GM23338 (cell line): ENCODE results near the gene TMEM250. TPM values are rescaled to one million over a fixed set of nuclear protein-coding genes. Genes with fewer than 3 reads are reported as not detected.

Source experiments
- ATAC-seq: fragments of 200-7000 bp; cut with Tn5 transposase; 3 replicates; pipeline ENCODE4 v1.9.1; 2020
- DNase-seq: peaks from one replicate; pipeline ENCODE4 v3.0.0-alpha.2; 2015; ENCODE audit warnings: low spot score
- H2AFZ ChIP-seq: fragments of 200-600 bp; sonication (generic); 2 replicates; pipeline ENCODE4 v1.8.0; 2016; ENCODE audit warnings: antibody characterized with exemption, mild to moderate bottlenecking, moderate library complexity
- H3F3A ChIP-seq: fragments of 200-600 bp; sonication (generic); replicated peaks from 2 replicates; pipeline ENCODE4 v1.8.0; 2017; ENCODE audit warnings: antibody characterized with exemption, mixed run types, low read depth
- H3K27ac ChIP-seq: fragments of 200-600 bp; sonication (generic); 2 replicates; pipeline ENCODE4 v1.6.1; 2016; ENCODE audit warnings: low read depth
- H3K27me3 ChIP-seq: fragments of 200-600 bp; sonication (generic); 2 replicates; pipeline ENCODE4 v1.8.0; 2016; ENCODE audit warnings: mild to moderate bottlenecking, mixed run types, moderate library complexity; ENCODE audit not compliant: insufficient read depth
- H3K36me3 ChIP-seq: fragments of 200-600 bp; sonication (generic); 2 replicates; pipeline ENCODE4 v1.8.0; 2016; ENCODE audit warnings: mild to moderate bottlenecking; ENCODE audit not compliant: insufficient read depth
- H3K4me1 ChIP-seq: fragments of 200-600 bp; sonication (generic); 2 replicates; pipeline ENCODE4 v1.8.0; 2016; ENCODE audit warnings: mild to moderate bottlenecking, moderate library complexity; ENCODE audit not compliant: insufficient read depth
- H3K4me2 ChIP-seq: fragments of 200-600 bp; sonication (generic); 2 replicates; pipeline ENCODE4 v1.7.1; 2017; ENCODE audit warnings: mixed run types
- H3K4me3 ChIP-seq: fragments of 200-600 bp; sonication (generic); 2 replicates; pipeline ENCODE4 v1.6.1; 2016; ENCODE audit warnings: mixed run types
- H3K79me2 ChIP-seq: fragments of 200-600 bp; sonication (generic); replicated peaks from 2 replicates; pipeline ENCODE4 v1.8.0; 2017; ENCODE audit warnings: mild to moderate bottlenecking; ENCODE audit not compliant: insufficient read depth
- H3K9me2 ChIP-seq: fragments of 200-600 bp; sonication (generic); 2 replicates; pipeline ENCODE4 v1.8.0; 2017; ENCODE audit not compliant: insufficient read depth
- H4K20me1 ChIP-seq: fragments of 200-600 bp; sonication (generic); replicated peaks from 2 replicates; pipeline ENCODE4 v1.8.0; 2017; ENCODE audit warnings: mild to moderate bottlenecking; ENCODE audit not compliant: insufficient read depth
- H3K27ac Mint-ChIP-seq: 2 replicates; pipeline ENCODE4 v1.8.0; 2020; ENCODE audit warnings: inconsistent platforms, mild to moderate bottlenecking, moderate library complexity, mixed read lengths
- H3K27me3 Mint-ChIP-seq: 3 replicates; pipeline ENCODE4 v1.8.0; 2022; ENCODE audit warnings: low read depth, mild to moderate bottlenecking, moderate library complexity, mixed read lengths, inconsistent platforms; ENCODE audit not compliant: insufficient read depth, poor library complexity
- H3K36me3 Mint-ChIP-seq: 3 replicates; pipeline ENCODE4 v1.8.0; 2021; ENCODE audit warnings: low read depth, mild to moderate bottlenecking, inconsistent platforms, moderate library complexity, mixed read lengths
- H3K4me1 Mint-ChIP-seq: 3 replicates; pipeline ENCODE4 v1.8.0; 2020; ENCODE audit warnings: mild to moderate bottlenecking, inconsistent platforms, mixed read lengths
- H3K4me3 Mint-ChIP-seq: 3 replicates; pipeline ENCODE4 v1.8.0; 2021; ENCODE audit warnings: moderate library complexity, mild to moderate bottlenecking, inconsistent platforms, mixed read lengths
- H3K9me3 Mint-ChIP-seq: 3 replicates; pipeline ENCODE4 v1.8.0; 2020; ENCODE audit warnings: moderate library complexity, mild to moderate bottlenecking, inconsistent platforms, mixed read lengths
- CREB1 ChIP-seq: fragments of 250-450 bp; sonication (Bioruptor Pico); IDR thresholded peaks from 2 replicates; pipeline ENCODE4 v1.5.0; 2020; ENCODE audit warnings: low read depth, mild to moderate bottlenecking, moderate library complexity
- EZH2 ChIP-seq: fragments of 200-600 bp; sonication (generic); IDR thresholded peaks from one replicate; pipeline ENCODE4 v1.8.0; 2017; ENCODE audit warnings: antibody characterized with exemption, mild to moderate bottlenecking, low read depth; ENCODE audit not compliant: unreplicated experiment
- EZH2phosphoT487 ChIP-seq: fragments of 200-600 bp; sonication (generic); IDR thresholded peaks from one replicate; pipeline ENCODE4 v1.8.1; 2018; ENCODE audit warnings: antibody characterized with exemption; ENCODE audit not compliant: unreplicated experiment
- NANOG ChIP-seq: IDR thresholded peaks from 2 replicates; pipeline ENCODE4 v1.6.1; 2016; ENCODE audit warnings: antibody characterized with exemption, borderline replicate concordance
- POLR2AphosphoS5 ChIP-seq: IDR thresholded peaks from 2 replicates; pipeline ENCODE4 v1.6.1; 2016; ENCODE audit warnings: antibody characterized with exemption, low read depth
- ZNF114 ChIP-seq: fragments of 250-450 bp; sonication (Bioruptor Pico); IDR thresholded peaks from 2 replicates; pipeline ENCODE4 v1.5.0; 2020; ENCODE audit warnings: mild to moderate bottlenecking, moderate library complexity
- ZNF331 ChIP-seq: fragments of 250-450 bp; sonication (Bioruptor Pico); IDR thresholded peaks from 2 replicates; pipeline ENCODE4 v1.5.0; 2020; ENCODE audit warnings: low read depth, mild to moderate bottlenecking, moderate library complexity
- polyA plus RNA-seq: library from polyadenylated mRNA; unstranded; fragments of >200 nt; fragmentation: Nextera tagmentation; extraction: Ambion mirVana; gene quantifications from 2 replicates; pipeline ENCODE4 v1.2.1, GENCODE V29; 2016
- total RNA-seq: library from RNA; depleted of rRNA; stranded (reverse); fragments of >200 nt; shearing (Covaris generic); gene quantifications from 2 replicates; pipeline ENCODE4 v1.2.3, GENCODE V29; 2014
- TF ChIP-seq, protein P1 (sequence below): IDR thresholded peaks from one replicate; pipeline ENCODE4 v1.6.1; 2018; ENCODE audit warnings: antibody characterized with exemption; ENCODE audit not compliant: unreplicated experiment

TMEM250 gene
- total and polyA plus RNA-seq, 2 experiments from 2014 or later, result 12.2 to 39.2 TPM

DNA sequence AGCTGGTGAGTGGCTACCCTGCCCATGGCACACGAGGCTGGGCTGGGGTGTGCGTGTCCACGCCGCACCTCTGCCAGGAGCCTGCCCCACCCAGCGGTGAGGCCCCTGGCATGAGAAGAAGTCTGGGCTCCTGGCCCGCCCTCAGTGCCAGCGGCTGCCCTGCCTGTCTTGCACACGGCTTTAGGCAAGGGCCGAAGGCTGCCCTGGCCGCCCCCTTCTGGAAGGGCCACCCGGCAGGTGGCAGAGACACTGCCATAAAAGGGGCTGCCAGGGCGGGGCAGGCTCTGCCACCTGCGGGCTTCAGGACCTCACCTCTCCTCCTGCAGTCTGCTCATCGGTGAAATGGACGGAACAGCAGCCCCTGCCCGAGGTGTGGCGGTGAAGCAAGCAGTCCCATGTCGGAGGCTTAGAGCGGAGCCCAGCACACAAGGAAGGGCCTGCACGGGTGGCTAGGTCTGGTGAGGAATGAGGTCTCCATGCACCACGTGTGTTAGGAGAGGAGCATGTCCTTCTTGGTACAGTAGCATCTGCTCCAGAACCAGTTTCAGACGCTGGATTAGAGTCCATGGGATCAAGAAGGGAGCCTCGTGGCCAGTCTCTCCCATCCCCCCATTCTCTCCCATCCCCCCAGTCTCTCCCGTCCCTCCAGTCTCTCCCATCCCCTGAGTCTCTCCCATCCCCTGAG is 34.8 kb upstream of the TMEM250 start:
- no peak overlapping the region for H3K4me3 Mint-ChIP-seq
- DNase-seq (no peak), ATAC-seq (no peak)
- Histone ChIP-seq H3K79me2 (no peaks in the 10 kb centered on the region), H3K27ac (no peak overlapping the region), H4K20me1 (no peaks in the 10 kb centered on the region), H3K4me1 (peaks cover 12% of the 10 kb centered on the region; the same call in 1 of the 2 replicates), H3K4me2 (no peak overlapping the region), H3K27me3 (no peaks in the 10 kb centered on the region), H3K36me3 (no peaks in the 10 kb centered on the region), H3K4me3 (no peak overlapping the region), H3F3A (0 out of 2 replicates have a peak, but pooled peaks cover 3% of the 10 kb centered on the region), H3K9me2 (no peaks in the 10 kb centered on the region), H2AFZ (no peak overlapping the region)
- H3K9me3 Mint-ChIP-seq, result peaks cover 7% of the 10 kb centered on the region; the same call in 1 of the 3 replicates
- no peak overlapping the region for H3K27ac Mint-ChIP-seq
- H3K4me1 Mint-ChIP-seq, result peaks cover 27% of the 10 kb centered on the region
- peaks cover 6% of the 10 kb centered on the region for H3K27me3 Mint-ChIP-seq
- TF ChIP-seq NANOG (no peak), ZNF114 (CRISPR knock-in tag) (no peak), CREB1 (CRISPR knock-in tag) (no peak), EZH2phosphoT487 (no peak)
- TF ChIP-seq, protein P1, sequence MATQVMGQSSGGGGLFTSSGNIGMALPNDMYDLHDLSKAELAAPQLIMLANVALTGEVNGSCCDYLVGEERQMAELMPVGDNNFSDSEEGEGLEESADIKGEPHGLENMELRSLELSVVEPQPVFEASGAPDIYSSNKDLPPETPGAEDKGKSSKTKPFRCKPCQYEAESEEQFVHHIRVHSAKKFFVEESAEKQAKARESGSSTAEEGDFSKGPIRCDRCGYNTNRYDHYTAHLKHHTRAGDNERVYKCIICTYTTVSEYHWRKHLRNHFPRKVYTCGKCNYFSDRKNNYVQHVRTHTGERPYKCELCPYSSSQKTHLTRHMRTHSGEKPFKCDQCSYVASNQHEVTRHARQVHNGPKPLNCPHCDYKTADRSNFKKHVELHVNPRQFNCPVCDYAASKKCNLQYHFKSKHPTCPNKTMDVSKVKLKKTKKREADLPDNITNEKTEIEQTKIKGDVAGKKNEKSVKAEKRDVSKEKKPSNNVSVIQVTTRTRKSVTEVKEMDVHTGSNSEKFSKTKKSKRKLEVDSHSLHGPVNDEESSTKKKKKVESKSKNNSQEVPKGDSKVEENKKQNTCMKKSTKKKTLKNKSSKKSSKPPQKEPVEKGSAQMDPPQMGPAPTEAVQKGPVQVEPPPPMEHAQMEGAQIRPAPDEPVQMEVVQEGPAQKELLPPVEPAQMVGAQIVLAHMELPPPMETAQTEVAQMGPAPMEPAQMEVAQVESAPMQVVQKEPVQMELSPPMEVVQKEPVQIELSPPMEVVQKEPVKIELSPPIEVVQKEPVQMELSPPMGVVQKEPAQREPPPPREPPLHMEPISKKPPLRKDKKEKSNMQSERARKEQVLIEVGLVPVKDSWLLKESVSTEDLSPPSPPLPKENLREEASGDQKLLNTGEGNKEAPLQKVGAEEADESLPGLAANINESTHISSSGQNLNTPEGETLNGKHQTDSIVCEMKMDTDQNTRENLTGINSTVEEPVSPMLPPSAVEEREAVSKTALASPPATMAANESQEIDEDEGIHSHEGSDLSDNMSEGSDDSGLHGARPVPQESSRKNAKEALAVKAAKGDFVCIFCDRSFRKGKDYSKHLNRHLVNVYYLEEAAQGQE, result no peak
- peaks cover 2% of the 10 kb centered on the region; the same call in 2 of the 3 replicates for H3K36me3 Mint-ChIP-seq

DNA sequence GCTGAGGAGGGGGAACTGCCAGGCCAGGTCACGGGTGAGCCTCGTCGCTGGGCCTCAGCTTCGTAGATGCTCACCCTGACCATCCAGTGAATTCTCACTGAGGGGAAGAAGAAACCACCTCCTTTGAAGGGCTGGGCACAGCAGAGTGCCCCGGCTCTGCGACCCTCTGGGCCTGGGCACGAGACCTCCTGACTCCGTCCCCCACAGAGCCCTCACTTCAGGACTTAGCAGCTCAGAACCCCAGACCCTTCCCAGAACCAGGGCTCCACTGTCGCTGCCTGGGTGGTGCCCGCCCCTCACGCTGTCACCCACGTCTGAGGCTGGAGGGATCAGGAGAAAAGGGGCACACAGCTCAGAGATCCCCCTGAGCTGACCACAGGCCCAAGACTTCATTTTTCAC is 34.3 kb upstream of the TMEM250 start:
- Mint-ChIP-seq H3K4me1 (peaks cover 31% of the 10 kb centered on the region), H3K27me3 (peaks cover 8% of the 10 kb centered on the region), H3K27ac (no peak overlapping the region), H3K36me3 (peaks cover 2% of the 10 kb centered on the region; the same call in 2 of the 3 replicates), H3K9me3 (peaks cover 7% of the 10 kb centered on the region; the same call in 1 of the 3 replicates), H3K4me3 (no peak overlapping the region)
- Histone ChIP-seq H2AFZ (no peak overlapping the region), H3K4me1 (peaks cover 12% of the 10 kb centered on the region; the same call in 1 of the 2 replicates), H3K27me3 (no peaks in the 10 kb centered on the region), H3K36me3 (no peaks in the 10 kb centered on the region), H3K4me2 (no peak overlapping the region), H3K4me3 (no peak overlapping the region), H3K27ac (no peak overlapping the region), H3K9me2 (no peaks in the 10 kb centered on the region), H3K79me2 (no peaks in the 10 kb centered on the region), H3F3A (0 out of 2 replicates have a peak, but pooled peaks cover 3% of the 10 kb centered on the region), H4K20me1 (no peaks in the 10 kb centered on the region)
- DNase-seq (no peak), ATAC-seq (no peak)
- TF ChIP-seq ZNF331 (CRISPR knock-in tag) (no peak), POLR2AphosphoS5 (no peak), EZH2phosphoT487 (no peak), CREB1 (CRISPR knock-in tag) (no peak), ZNF114 (CRISPR knock-in tag) (no peak), NANOG (no peak), EZH2 (no peak)
